ENCODE results near the gene AKAP8.
"Not testable (repeated sequence)": the region's sequence is repeated elsewhere in the genome, so short reads cannot be mapped to it uniquely, and the experiment has no call there.

The AKAP8 gene

GRCh38 chr19:15368798-15369593 lies 10.6 kb downstream of the AKAP8 start:
- H3K4me3 ChIP-seq (ENCODE audit: low read depth, low read length): no peak overlapping the region
- DNase-seq (ENCODE audit: low read depth): no peak
- TF ChIP-seq MYC (IDR thresholded peaks at IDR 0.05; ENCODE audit: low read depth, low read length): no peak
- TF ChIP-seq, protein P1, sequence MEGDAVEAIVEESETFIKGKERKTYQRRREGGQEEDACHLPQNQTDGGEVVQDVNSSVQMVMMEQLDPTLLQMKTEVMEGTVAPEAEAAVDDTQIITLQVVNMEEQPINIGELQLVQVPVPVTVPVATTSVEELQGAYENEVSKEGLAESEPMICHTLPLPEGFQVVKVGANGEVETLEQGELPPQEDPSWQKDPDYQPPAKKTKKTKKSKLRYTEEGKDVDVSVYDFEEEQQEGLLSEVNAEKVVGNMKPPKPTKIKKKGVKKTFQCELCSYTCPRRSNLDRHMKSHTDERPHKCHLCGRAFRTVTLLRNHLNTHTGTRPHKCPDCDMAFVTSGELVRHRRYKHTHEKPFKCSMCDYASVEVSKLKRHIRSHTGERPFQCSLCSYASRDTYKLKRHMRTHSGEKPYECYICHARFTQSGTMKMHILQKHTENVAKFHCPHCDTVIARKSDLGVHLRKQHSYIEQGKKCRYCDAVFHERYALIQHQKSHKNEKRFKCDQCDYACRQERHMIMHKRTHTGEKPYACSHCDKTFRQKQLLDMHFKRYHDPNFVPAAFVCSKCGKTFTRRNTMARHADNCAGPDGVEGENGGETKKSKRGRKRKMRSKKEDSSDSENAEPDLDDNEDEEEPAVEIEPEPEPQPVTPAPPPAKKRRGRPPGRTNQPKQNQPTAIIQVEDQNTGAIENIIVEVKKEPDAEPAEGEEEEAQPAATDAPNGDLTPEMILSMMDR (IDR thresholded peaks at IDR 0.05; ENCODE audit: low read depth, low read length): no peak
- TF ChIP-seq, protein P2, sequence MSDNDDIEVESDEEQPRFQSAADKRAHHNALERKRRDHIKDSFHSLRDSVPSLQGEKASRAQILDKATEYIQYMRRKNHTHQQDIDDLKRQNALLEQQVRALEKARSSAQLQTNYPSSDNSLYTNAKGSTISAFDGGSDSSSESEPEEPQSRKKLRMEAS (IDR thresholded peaks at IDR 0.05; ENCODE audit: low read depth, low read length): no peak

- H3K4me3 ChIP-seq (ENCODE audit: low read depth, low read length): no peak overlapping the region
- no peak for DNase-seq (ENCODE audit: low read depth)
- no peak for TF ChIP-seq MYC (IDR thresholded peaks at IDR 0.05; ENCODE audit: low read depth, low read length)
- TF ChIP-seq, protein P1 (IDR thresholded peaks at IDR 0.05; ENCODE audit: low read depth, low read length): no peak
- TF ChIP-seq, protein P2 (IDR thresholded peaks at IDR 0.05; ENCODE audit: low read depth, low read length): no peak
- no peak for TF ChIP-seq POLR2A (IDR thresholded peaks at IDR 0.05; ENCODE audit: extremely low read depth, insufficient read length)
Measured at GRCh38 chr19:15368051-15368632, 11.4 kb downstream of the AKAP8 start.

GRCh38 chr19:15367439-15367838 lies 12.1 kb downstream of the AKAP8 start:
- H3K4me3 ChIP-seq (ENCODE audit: low read depth, low read length): no peak overlapping the region
- TF ChIP-seq MYC (IDR thresholded peaks at IDR 0.05; ENCODE audit: low read depth, low read length): no peak
- TF ChIP-seq POLR2A (IDR thresholded peaks at IDR 0.05; ENCODE audit: extremely low read depth, insufficient read length): no peak
- DNase-seq (ENCODE audit: low read depth): no peak

- TF ChIP-seq MYC (IDR thresholded peaks at IDR 0.05; ENCODE audit: low read depth, low read length) (no peak), POLR2A (IDR thresholded peaks at IDR 0.05; ENCODE audit: extremely low read depth, insufficient read length) (no peak)
- TF ChIP-seq, protein P2 (IDR thresholded peaks at IDR 0.05; ENCODE audit: low read depth, low read length): no peak
- TF ChIP-seq, protein P1 (IDR thresholded peaks at IDR 0.05; ENCODE audit: low read depth, low read length): no peak
- H3K4me3 ChIP-seq (ENCODE audit: low read depth, low read length): no peak overlapping the region
- DNase-seq (ENCODE audit: low read depth): no peak
Measured at GRCh38 chr19:15365264-15365663, 14.3 kb downstream of the AKAP8 start.

DNA sequence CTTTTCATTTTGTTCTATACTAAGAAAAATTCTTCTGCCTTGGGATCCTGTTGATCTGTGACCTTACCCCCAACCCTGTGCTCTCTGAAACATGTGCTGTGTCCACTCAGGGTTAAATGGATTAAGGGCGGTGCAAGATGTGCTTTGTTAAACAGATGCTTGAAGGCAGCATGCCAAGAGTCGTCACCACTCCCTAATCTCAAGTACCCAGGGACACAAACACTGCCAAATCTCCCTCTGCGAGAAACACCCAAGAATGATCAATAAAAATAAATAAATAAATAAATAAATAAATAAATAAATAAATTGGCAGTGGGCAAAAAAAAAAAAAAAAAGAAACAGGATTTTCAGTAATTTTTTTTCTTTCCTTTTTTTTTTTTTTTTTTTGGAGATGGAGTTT lies 15.8 kb downstream of the AKAP8 start:
- DNase-seq (ENCODE audit: low read depth); H3K4me3 ChIP-seq (ENCODE audit: low read depth, low read length): not testable (repeated sequence)

DNA sequence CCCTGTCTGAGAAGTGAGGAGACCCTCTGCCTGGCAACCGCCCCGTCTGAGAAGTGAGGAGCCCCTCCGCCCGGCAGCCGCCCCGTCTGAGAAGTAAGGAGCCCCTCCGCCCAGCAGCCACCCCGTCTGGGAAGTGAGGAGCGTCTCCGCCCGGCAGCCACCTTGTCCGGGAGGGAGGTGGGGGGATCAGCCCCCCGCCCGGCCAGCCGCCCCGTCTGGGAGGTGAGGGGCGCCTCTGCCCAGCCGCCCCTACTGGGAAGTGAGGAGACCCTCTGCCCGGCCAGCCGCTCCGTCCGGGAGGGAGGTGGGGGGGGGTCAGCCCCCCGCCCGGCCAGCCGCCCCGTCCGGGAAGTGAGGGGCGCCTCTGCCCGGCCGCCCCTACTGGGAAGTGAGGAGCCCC lies 16.5 kb downstream of the AKAP8 start:
- DNase-seq (ENCODE audit: low read depth); H3K4me3 ChIP-seq (ENCODE audit: low read depth, low read length): not testable (repeated sequence)

- not testable (repeated sequence) for H3K4me3 ChIP-seq (ENCODE audit: low read depth, low read length); DNase-seq (ENCODE audit: low read depth)
Measured at GRCh38 chr19:15360015-15360414, 19.6 kb downstream of the AKAP8 start.

DNA sequence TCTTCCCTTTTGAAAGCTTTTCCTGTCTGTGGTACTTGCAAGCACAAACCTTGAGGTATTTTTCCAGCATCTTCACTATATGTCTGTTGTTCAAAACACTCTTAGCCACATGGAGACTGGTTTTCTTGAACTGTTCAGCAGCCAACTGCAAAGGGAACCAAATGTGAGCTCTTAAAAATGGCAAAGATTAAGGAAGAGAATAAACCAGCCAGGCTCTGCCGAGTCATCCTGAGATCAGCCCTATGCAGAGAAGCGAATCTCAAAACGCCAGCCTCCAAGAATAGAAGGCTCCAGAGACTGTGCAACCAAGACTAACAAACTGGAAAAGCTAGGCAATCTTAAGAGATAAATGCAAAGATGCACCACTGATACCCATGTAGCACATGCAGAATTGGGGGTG lies 20.7 kb downstream of the AKAP8 start:
- no peak for DNase-seq (ENCODE audit: low read depth)
- H3K4me3 ChIP-seq (ENCODE audit: low read depth, low read length): no peak overlapping the region
- TF ChIP-seq, protein P2 (IDR thresholded peaks at IDR 0.05; ENCODE audit: low read depth, low read length): no peak
- TF ChIP-seq, protein P1 (IDR thresholded peaks at IDR 0.05; ENCODE audit: low read depth, low read length): no peak
- TF ChIP-seq MYC (IDR thresholded peaks at IDR 0.05; ENCODE audit: low read depth, low read length): no peak
- no peak for TF ChIP-seq POLR2A (IDR thresholded peaks at IDR 0.05; ENCODE audit: extremely low read depth, insufficient read length)
